ENCODE results near the gene ABL1.

- TF ChIP-seq CTCF (conservative IDR thresholded peaks at IDR 0.05) (no peak), ZFX (IDR thresholded peaks at IDR 0.05) (no peak)
These were observed 60.6 kb downstream of the ABL1 start for GRCh38 chr9:130895481-130896232.

All from C4-2B (cell line).